Kidney (tissue), 14 donors: ENCODE data around the gene C6orf89. TPM values are rescaled to one million over a fixed set of nuclear protein-coding genes. Genes with fewer than 3 reads are reported as not detected.

Experiments used
- DNase-seq, 5 donors: peaks; one replicate each; pipeline ENCODE4 v3.0.0-alpha.2; 2013 to 2020
- FAIRE-seq: peaks from 2 replicates; lab custom pipeline; 2012; peaks lifted over from hg19 to GRCh38; lab: Jason Lieb, UNC
- H3K27ac ChIP-seq, 2 donors: one replicate each; pipeline ENCODE4 v1.7.0; 2013; ENCODE audit warnings: low read depth in 2 of 2, low read length in 2 of 2, inconsistent platforms in 1 of 2
- H3K27me3 ChIP-seq: one replicate; pipeline ENCODE4 v1.7.1; 2013; ENCODE audit warnings: low read length, inconsistent platforms; ENCODE audit not compliant: control insufficient read depth, insufficient read depth
- H3K36me3 ChIP-seq, 3 donors: one replicate each; pipeline versions ENCODE4 v1.7.0 to v1.7.1; 2013; ENCODE audit warnings: low read length in 3 of 3, control low read depth in 1 of 3, inconsistent platforms in 1 of 3; ENCODE audit not compliant: insufficient read depth in 3 of 3, control insufficient read depth in 2 of 3
- H3K4me1 ChIP-seq, 3 donors: one replicate each; pipeline versions ENCODE4 v1.7.0 to v1.7.1; 2013; ENCODE audit warnings: low read length in 3 of 3, inconsistent platforms in 1 of 3, low read depth in 1 of 3; ENCODE audit not compliant: control insufficient read depth in 2 of 3, insufficient read depth in 2 of 3
- H3K4me3 ChIP-seq, 3 donors: one replicate each; pipeline versions ENCODE4 v1.7.0 to v1.8.1; 2013; ENCODE audit warnings: low read length in 3 of 3, control low read depth in 1 of 3, inconsistent platforms in 1 of 3
- H3K9ac ChIP-seq, 3 donors: one replicate each; pipeline versions ENCODE4 v1.7.0 to v1.7.1; 2013; ENCODE audit warnings: low read length in 3 of 3, control low read depth in 1 of 3, inconsistent platforms in 1 of 3
- H3K9me3 ChIP-seq, 3 donors: one replicate each; pipeline versions ENCODE4 v1.7.0 to v1.7.1; 2013; ENCODE audit warnings: low read length in 3 of 3, control low read depth in 1 of 3, inconsistent platforms in 1 of 3; ENCODE audit not compliant: control insufficient read depth in 2 of 3, insufficient read depth in 1 of 3
- CTCF ChIP-seq: IDR thresholded peaks from 3 replicates; pipeline ENCODE4 v1.5.1; 2012; ENCODE audit warnings: mild to moderate bottlenecking, moderate library complexity, borderline replicate concordance; ENCODE audit not compliant: insufficient read depth; ENCODE audit errors: extremely low read depth
- intact Hi-C: fragments of 100-400 bp; cut with DNase I; formaldehyde crosslinking; loops from one replicate; pipeline ENCODE4 v1.11.1; 2022
- polyA plus RNA-seq: library from polyadenylated mRNA; stranded (reverse); fragments of 350-450 nt; fragmentation: Illumina TruSeq; extraction: RNeasy Lipid Tissue Mini Kit (QIAGEN cat#74804); gene quantifications from one replicate; pipeline ENCODE4 v1.2.3, GENCODE V29; 2014; ENCODE audit warnings: low read depth, low replicate concordance; ENCODE audit not compliant: insufficient read depth
- total RNA-seq: library from RNA; stranded (reverse); fragmentation: NEBNext Ultra II Directional; extraction: Animal tissue kit (Norgen Biotek cat#: 25700); gene quantifications from one replicate; pipeline ENCODE4 v1.2.1, GENCODE V29; 2021
- donor health status: control.
- donor health status: control.
- donor health status: control.
- donor health status: control.
- donor health status: control.
- donor health status: DM: yes; HTN: yes; CAD: no.
- donor health status: Normal renal cell carcinoma (clear cell type).

Gene C6orf89
- total and polyA plus RNA-seq, 2 donors from 2014 or later, result 25.7 to 72.4 TPM

DNA sequence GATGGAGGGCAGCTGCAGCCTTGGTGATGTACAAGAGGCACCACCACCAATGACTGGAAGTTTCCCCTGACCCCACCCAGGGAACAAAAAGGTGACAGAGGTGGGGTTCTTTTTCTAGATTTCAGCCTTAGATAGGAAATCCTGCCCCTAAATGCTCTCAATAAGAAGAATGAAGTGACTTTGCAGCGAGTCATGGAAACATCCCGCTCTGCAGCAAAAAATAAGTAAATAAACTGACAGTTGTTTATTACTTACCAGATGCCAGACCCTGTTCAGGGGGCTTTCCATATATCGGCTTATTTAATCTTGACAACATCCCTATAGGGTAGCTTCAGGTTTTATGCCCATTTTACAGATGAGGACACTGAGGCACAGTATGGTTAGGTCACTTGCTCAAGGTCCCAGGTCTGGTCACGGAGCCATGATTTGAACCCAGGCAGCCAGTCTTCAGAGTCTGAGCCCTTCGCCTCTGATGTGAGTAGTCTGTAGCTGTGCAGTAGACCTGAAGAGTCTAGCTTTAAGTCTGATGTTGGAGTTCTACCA lies 19.2 kb downstream of the C6orf89 start:
- intact Hi-C loops, result no loop called here
- FAIRE-seq (no peak), DNase-seq (no peak)
- Histone ChIP-seq H3K27ac (no peak overlapping the region), H3K27me3 (no peaks in the 10 kb centered on the region), H3K4me3 (no peak overlapping the region), H3K4me1 (no peaks in the 10 kb centered on the region), H3K9ac (no peak overlapping the region), H3K9me3 (no peaks in the 10 kb centered on the region), H3K36me3 (peaks cover 3 to 24% (median 23%) of the 10 kb centered on the region in 3 donors)
- TF ChIP-seq CTCF, result no peak

DNA sequence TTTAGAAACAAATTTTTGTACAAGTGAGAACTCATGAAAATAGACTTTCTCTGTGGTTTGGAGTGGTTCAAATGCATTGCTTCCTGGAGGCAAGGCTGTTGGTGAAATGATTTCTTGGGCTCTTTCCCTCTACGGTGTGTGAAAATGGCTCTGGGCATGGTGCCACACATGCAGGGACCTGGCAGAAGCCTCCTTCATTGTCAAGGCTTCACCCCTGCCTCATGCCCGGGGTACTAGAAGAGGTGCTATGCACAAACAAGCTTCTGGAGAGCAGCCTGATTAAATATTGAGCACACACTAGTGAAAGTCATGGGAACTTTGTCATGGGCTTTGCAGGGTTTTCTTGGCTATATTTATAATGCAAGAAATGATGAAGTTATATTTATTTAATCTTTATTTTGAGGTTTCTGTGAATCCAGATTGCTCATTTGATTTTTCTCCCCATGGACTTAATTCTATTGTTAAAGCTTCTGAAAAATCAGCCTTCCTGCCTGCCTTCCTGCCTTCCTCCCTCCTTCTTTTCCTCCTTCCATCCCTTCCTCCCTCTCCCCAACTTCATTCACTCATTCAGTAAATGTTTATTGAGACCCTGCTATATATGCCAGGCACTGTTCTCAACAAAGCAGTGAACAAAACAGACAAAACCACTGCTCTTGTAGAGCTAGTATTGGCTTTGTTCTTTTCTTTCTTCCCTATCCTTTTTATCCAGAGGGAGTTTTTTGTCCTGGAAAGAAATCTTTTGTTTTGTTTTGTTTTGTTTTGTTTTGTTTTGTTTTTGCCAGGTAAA lies 21.0 kb downstream of the C6orf89 start:
- intact Hi-C loops, result no loop called here
- H3K4me3 ChIP-seq, result no peak overlapping the region
- FAIRE-seq (no peak), DNase-seq (peak in 1 of 5 donors; percentile 40)
- H3K9me3 ChIP-seq, result no peaks in the 10 kb centered on the region
- no peak for TF ChIP-seq CTCF
- H3K27ac ChIP-seq, result no peak overlapping the region
- H3K27me3 ChIP-seq, result no peaks in the 10 kb centered on the region
- no peak overlapping the region for H3K9ac ChIP-seq
- H3K4me1 ChIP-seq, result no peaks in the 10 kb centered on the region
- peaks cover 3 to 24% (median 23%) of the 10 kb centered on the region in 3 donors for H3K36me3 ChIP-seq

- H3K36me3 ChIP-seq, result peaks cover 3 to 22% (median 21%) of the 10 kb centered on the region in 3 donors
- H3K27ac ChIP-seq, result no peak overlapping the region
- no peak overlapping the region for H3K4me3 ChIP-seq
- no peak overlapping the region for H3K9ac ChIP-seq
- DNase-seq (no peak), FAIRE-seq (no peak)
- no peaks in the 10 kb centered on the region for H3K27me3 ChIP-seq
- H3K9me3 ChIP-seq, result no peaks in the 10 kb centered on the region
- no peak for TF ChIP-seq CTCF
- no peaks in the 10 kb centered on the region for H3K4me1 ChIP-seq
- intact Hi-C loops, result no loop called here
These were observed 22.0 kb downstream of the C6orf89 start for GRCh38 chr6:36907781-36908180.
